Stimulated activated CD4-positive, alpha-beta T cell treated with anti-CD3 and anti-CD28 coated beads, Interleukin-4, amount 100 ng/mL, for 24 hours (primary cell): ENCODE data around the gene SAFB.

Experiments
- DNase-seq: peaks from one replicate; pipeline ENCODE4 v3.0.0-alpha.2; 2020

SAFB gene

DNA sequence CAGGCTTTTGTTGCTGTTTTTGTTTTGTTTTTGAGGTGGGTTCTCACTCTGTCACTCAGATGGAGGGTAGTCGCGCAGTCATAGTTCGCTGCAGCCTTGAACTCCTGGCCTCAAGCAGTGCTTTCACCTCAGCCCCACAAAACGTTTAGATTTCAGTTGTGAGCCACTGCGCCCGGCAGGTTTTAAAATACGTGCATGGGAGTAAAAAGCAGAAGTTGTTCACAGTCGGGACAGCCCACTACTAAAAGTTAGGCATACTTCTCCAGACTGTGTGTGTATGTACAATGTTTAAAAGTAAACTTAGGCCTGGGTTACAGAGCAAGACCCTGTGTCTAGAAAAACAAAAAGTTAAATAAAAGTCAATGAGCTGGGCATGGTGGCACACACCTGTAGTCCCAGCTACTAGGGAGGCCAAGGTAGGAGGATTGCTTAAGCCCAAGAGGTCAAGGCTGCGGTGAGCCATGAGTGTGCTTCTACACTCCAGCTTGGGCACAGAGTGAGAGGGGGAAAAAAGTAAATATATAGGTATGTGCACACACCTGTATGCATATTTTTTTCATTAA is 6.1 kb downstream of the SAFB start:
- no peak for DNase-seq

DNA sequence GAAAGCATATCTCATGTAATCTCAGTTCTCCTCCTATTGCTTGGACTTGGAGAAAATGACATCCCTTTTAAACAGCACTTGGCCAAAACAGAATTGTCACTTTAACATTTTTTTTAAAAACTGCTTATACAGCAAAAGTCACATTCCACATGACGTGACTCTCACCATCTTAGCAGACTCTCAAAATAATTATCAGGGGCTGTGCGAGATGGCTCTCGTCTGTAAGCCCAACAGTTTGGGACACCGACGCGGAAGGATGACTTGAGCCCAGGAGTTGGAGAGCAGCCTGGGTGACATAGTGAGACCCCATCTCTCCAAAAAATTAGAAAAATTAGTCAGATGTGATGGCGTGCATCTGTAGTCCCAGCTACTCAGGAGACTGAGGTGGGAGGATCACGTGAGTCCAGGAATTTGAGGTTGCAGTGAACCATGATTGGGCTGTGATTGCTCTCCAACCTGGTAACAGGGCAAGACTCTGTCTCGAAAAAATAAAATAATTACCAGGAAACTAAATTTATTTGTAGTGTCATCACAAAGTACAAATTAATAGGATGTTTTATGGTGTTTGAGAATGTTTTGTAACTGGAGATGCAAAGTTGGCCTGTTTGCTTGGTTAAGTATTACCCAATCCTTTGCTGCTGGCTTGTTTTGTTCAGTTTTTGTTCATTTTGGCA is 8.8 kb downstream of the SAFB start:
- DNase-seq = no peak

DNA sequence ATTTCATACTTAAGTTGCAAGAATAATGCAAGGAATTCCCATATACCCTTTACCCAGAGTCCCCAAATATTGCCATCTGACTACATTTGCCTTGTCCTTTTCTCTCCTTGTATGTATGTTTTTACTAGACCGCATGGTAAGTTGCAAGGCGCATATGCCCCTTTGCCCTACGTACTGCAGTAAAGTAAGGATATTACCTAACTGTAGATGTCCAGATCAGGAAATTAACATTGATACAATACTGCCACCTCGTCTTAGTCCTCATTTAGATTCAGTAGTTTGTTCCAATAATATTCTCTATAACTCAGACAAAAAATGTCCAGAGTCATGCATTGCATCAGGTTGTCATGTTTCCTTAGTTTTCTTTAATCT is 9.3 kb downstream of the SAFB start:
- DNase-seq = no peak

DNA sequence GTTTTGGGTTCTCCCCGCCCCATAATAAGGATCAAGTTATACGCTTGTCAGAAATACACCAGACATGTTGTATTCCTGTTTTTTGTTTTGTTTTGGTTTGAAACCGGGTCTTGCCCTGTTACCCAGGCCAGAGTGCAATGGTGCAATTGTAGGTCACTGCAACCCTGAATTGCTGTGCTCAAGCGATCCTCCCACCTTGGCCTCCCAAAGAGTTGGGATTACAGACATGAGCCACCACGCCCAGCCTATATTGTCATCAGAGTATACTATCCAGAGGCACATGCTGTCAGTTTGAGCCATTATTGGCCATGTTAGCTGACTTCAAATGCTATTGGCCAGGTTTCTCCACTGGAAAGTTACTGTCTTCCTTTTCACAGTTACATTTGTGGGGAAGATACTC is 9.8 kb downstream of the SAFB start:
- DNase-seq = no peak

DNA sequence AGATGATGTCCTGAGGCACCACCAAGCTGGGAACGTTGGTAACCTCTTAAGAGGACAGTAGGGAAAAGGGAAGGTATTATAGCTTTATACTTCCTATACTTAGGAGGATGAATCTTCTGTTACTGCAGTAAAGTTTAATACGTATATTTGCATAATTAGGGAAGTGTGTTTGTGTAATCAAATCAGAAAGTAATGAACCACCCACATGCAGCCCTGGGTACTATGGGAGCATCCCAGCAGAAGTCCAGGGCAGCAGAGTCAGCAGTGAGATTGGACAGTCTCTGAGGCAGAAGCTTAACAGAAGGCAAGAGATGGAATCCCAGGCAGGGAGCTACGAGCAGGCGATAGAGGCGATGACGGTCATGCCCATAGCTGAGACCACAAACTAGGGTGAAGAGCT is 12.5 kb downstream of the SAFB start:
- DNase-seq = no peak

DNA sequence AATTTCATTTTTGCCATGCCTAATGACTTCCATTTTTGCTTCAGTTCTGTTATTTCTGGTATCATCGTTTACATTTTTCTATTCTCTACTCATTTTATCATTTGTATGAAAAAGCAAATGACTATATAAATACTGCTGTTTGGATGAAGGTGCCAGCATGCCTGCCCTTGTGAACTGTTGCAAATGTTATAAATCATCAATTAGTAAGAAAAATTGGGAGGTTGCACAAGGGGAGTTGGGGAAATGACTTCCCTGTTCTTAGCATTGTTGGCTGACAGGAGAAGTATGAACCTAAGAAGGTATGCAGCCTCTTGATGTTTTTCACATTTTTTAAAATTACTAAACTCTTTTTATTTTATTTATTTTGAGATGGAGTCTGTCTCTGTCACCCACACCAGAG is 15.1 kb downstream of the SAFB start:
- DNase-seq = no peak

DNA sequence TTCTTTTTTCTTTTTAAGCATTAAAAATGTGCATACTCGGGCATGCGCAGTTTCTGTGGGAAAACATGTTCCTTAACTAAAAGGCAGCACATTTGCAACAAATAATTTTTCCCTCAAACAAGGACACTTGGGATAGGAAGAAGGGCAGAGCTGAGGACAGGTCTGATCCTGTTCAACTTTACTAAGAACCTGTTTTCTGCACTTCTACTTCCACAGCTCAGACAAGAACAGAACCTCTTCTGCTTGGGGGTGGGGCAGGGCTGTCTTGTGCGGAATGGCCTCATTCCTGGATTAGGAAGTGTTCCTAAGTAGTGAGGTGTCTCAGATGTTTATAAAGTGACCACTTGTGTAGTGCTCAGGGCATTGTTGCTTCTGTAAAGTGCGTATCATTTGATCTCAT is 18.3 kb downstream of the SAFB start:
- DNase-seq = no peak

DNA sequence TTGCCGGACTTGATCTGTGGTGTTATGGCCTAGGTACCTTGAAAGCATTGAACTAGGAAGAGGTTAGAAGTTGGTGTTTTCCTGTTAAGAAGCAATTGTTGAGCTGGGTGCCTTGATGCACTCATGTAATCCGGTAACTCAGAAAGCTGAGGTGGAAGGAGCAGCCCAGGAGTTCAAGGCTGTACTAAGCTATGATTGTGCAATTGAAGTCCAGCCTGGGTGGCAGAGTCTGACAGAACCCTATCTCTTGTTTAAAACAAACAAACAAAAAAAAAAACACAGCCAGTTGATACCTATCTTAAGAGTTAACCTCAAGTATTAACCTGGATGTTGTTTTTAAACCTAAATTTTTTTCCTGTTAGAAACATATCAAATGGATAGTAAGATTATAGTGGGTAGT is 19.3 kb downstream of the SAFB start:
- no peak for DNase-seq

DNA sequence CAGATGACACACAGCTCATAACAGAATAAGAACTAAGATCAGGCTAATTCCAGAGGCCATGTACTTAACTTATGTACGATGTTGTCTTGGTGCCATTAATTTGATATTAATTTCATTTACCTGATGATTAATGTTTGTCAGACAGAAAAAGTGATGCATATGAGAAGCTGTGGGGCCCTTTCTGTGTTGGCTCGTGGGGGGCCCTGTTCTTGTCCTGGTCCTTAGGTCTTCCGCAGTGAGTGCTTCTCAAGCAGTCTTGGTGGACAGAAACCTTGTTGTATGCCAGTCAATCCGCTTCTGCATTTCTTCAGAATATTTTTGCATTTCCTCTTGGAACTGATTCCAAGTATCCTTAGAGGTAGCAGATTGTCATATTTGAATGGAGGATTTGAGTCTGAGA is 20.2 kb downstream of the SAFB start:
- no peak for DNase-seq

DNA sequence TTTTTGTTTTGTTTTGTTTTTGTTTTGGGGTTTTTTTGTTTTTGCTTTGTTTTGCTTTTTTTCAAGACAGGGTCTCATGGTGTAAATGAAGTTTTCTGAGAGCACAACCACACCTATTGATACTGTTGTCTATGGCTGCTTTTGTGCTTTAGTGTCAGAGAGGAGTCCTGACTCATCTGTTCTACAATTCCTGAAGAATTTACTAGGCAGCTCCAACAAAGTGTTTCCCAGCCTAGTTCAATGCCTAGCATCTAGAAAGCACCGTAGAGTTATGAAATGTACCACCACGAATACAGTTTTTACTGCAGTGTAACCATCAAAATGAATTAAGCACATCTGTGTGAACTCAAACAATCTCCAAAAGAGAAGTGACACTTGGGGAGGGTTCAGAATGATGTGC is 21.2 kb downstream of the SAFB start:
- no peak for DNase-seq

DNA sequence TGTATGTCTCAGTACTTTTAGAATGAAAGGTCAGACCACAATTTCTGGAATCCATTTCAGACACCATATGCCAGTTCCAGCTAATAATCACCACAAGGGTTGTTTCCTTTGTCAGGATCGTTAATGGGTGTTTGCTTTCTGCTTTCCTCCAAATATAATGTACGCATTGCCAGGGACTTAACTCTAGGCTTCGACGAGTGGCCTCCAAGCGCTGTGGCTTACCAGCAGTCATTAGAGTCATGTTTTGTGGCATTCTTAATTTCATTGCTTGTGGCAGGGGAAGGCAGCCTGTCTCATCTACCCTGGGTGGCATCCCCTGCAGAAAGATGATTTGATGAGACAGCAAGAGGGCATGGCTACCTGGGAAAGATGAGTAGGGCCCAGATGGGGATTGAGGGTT is 22.5 kb downstream of the SAFB start:
- no peak for DNase-seq

DNA sequence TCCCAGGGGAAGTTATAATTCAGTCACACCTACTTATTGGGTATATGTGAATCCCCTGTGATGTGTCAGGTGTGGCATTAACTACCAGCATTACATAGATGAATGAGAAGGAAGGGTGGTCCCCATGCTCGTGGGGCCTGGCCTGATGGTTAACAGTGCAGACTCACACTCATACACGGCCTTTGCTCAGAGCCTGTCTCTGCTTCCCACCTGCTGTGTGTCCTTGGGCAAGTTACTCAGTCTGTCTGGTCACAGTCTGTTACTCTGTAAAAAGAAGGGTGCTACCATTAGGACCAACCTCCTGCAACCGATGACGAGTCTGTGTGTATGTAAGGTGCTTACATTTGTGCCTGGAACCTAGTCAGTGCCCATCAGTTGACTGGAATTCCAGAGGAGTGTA is 23.8 kb downstream of the SAFB start:
- DNase-seq = no peak

DNA sequence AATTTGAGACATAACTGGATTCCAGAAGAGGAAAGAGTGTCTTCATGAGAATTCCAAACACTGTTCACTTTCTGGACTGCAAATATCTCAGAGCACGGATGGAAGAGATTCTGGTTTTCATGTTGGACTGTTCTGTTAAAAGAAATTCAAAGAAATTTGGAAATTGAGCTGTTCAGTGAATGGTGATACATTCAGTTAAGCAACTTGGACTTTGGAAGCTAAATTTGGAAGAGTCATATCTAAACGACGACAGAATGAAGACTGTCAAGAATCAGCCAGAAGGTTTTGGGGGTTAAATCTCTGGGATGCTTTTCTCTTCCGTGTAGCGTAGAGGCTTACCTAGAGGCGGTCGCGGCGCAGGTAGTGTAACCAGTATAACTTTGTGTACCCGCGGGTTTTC is 25.6 kb downstream of the SAFB start:
- DNase-seq = no peak

DNA sequence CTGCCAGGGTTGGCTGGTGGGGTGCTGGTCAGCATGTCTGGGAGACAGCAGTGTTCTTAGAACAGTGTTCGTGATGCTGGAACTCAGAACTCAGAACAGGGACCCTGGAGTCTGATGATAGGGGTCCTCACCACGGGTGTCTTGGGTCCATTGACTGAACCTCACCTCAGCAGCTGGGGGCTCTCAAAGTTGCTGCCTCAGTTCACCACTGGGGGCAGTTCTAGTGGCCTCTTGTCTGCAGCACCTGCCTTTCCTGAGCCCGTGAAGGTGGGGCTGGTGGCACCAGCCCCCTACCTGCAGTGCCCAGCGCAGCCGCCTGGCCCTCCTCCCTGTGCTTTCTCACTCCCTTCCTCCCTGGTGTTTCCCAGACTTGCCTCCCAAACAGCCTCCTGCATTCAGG is 28.5 kb downstream of the SAFB start:
- DNase-seq = no peak

DNA sequence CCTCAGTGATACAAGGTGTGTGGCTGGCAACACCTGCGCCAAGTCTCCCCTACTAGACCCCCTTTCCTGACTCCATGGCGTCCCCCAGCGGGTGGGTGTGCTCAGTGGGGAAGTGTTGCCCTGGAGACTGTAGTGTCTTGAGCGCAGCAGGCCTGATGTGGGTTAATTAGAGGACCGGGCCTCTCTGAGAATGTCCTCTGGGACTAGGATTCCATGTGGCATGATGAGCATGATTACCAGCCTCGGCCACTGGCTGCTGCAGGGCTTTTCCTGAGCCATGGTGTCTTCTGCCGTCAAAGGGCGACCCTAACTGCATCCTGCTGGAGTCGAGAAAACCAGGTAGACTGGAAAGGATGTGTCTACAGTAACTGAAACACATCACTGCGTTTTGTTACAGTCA is 29.4 kb downstream of the SAFB start:
- DNase-seq = no peak

DNA sequence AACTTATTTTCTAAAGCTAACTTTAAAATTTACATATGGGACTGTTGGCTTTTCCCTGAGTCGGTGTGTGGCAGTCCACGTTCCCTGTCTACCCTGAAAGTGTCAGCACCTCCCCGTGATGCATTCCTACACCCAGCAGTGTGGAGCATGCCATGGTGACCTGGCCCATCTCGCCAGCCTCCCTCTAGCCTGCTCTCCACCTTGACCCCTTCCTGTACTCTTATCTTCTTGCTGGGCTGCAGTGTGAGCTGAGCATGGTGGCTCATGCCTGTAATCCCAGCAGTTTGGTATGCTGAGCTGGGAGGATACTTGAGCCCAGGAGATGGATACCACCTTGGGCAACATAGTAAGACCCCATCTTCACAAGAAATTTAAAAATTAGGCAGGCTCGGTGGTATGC is 32.0 kb downstream of the SAFB start:
- no peak for DNase-seq

DNA sequence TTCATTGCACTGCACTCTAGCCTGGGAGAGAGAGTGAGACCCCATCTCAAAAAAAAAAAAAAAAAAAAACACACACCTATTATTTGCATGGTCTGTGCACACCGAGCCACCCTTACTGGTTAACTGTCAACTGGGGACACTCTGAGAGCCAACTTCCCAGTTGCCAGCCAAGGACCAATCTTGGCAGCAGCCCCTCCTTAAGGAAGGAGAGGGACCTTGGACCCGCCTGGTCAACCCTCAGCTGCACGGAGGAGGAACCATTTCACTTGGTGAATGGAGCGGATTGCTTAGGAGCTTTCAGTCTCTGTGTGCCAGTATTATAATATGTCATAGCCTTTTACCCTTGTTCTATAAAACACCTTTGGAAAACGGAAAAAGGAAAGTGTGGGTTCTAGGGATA is 32.5 kb downstream of the SAFB start:
- DNase-seq = no peak

DNA sequence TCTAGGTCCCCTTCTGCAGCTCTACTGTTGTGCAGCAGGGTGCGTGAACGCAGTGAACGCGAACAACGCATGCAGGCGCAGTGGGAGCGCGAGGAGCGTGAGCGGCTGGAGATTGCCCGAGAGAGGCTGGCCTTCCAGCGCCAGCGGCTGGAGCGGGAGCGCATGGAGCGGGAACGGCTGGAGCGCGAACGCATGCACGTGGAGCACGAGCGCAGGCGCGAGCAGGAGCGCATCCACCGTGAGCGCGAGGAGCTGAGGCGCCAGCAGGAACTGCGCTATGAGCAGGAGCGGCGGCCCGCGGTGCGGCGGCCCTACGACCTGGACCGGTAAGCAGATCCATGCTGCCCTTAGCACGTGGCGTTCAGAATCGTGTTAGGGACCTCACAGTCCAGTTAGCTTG is 38.6 kb downstream of the SAFB start:
- DNase-seq = no peak

DNA sequence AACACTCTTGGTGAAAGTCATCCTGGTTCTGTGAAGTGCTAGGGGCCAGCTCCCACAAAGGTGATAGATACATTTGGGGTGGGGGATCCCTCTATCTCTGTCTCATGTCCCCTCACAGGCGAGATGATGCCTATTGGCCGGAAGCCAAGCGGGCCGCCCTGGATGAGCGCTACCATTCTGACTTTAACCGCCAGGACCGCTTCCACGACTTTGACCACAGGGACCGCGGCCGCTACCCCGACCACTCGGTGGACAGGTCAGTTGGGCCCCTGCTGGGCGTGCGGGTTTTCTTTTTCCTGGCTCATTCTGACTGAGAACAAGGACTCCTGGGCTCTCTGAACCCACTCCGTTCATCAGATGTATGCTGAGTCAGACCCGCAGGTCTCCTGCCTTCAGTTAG is 41.0 kb downstream of the SAFB start:
- DNase-seq = no peak

DNA sequence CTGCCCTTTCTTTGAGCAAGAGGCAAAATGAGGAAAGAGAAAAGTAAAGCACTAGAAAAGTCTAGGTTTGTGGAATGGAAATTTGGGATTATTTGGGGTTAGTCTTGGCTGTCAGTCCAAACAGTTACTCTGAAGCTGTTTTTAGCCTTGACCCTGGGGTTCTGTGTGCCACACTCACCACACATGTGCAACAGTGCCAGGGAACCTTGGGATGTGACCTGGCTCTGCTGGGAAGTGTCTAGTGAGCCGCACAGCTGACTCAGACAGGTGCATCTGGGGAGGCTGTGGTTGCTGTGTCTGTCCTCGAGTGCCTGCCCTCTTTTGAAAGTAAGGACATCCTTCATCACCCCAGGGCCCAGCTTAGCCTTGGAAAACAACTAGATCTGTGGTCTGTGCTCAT is 41.6 kb downstream of the SAFB start:
- DNase-seq = no peak

DNA sequence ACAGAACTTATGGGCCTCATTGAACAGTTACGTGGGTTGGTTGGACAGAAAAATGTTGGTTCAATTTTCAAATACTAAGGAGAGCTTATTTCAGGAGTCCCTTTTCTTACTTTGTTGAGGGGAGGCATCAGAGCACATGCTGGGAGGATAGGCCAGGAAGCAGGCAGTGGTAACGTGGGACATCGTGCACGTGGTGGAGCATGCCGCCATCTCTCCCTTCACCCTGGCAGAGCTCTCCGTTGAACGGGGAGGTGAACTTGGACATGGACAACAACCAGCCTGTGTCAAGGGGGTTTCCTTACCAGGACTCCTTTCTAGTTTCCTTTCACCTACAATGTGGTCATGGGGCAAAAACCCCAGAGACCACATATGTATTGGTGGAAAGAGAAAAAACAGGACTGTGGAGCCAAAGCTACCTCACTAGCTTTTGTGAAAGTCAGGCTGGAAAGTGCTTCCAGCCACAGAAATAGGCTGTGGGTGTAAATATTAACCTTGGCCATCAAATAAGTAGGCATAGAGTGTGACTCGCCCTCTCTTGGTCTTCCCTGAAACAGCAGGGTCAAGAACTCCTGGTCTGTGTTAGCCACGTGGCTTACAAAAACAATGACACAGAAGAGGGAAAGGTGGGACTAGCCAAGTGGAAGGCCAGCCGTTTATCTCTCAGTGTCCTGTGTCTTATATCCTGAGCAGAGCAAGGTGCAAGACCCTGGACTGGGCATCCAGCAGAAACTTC is 43.1 kb downstream of the SAFB start:
- no peak for DNase-seq

DNA sequence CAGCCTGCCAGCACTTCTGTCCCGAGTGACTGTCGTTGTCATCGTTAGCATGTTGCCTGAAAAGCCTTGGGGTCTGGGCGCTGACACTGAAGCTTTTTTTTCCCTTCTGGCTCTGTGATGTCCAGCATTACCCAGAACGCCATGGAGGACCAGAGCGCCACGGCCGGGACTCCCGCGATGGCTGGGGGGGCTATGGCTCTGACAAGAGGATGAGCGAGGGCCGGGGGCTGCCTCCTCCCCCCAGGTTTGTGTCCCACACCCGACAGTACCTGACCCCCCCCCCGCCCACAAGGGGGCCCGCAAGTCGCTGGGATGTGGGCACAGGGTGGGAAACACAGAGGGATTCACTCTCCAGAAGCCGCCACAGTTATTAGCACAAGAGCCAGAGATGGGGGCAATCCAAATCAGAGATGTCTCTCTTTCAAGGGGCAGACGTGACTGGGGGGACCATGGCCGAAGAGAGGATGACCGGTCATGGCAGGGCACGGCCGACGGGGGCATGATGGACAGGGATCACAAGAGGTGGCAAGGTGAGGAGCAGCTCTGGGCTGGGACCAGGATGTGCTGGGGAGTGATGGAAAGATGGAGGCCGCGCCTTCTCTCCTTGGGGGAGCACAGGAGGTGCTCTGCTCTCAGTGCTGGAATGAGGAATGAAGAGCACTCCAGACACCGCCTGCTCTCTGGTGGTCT is 44.2 kb downstream of the SAFB start:
- no peak for DNase-seq

DNA sequence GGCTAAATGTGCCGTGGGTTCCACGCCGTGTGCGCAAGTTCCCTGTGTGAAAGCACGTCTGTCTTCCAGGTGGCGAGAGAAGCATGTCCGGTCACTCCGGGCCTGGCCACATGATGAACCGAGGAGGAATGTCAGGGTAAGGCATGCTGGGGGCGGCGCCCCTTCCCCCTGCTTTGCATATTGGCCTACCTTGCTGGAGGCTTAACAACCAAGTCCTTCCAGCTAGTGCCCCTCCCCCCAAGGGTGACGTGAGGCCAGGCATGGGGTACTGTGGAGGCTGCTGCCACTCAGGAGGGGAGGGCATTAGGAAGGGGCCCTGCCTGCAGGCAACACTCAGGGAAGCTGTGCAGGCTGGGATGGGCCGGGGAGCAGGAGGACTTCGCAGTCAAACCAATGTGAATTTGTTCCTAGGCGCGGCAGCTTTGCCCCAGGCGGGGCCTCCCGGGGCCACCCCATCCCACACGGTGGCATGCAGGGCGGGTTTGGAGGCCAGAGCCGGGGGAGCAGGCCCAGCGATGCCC is 44.9 kb downstream of the SAFB start:
- no peak for DNase-seq

DNA sequence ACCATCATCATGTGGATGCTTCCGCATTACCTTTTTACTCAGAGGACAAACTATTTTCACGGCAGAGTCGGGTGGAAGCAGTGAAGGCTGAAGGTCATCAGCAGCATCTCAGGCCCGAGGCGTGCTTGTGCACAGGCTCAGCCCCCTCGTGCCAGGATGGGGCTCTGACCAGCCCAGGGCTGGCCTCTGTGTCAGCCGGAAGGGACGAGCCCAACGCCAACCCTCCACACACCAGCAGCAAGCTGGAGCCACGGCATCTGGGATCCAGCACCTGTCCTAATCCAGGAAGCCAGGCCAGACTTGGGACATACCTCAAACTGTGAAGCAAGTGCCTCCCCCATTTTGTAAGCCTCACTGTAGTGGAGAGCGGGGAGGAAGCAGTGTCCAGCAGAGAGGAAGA is 46.3 kb downstream of the SAFB start:
- DNase-seq = no peak
